HUDEP-2 (cell line): ENCODE data around the gene UNKL.

ENCODE experiments used
- DNase-seq, 76 experiments: peaks; one replicate each; lab custom pipeline; 2025; ENCODE audit not compliant: unreplicated experiment in 76 of 76; lab: John Stamatoyannopoulos, UW

Gene UNKL

GRCh38 chr16:1314399-1315068, 100.0 kb downstream of the UNKL start:
- DNase-seq: no peak

- DNase-seq: no peak
These were observed 100.7 kb downstream of the UNKL start for GRCh38 chr16:1313721-1314369.
